ENCODE results near the gene ACTN1.

ACTN1 gene

GRCh38 chr14:68986225-68986624, 7.1 kb upstream of the ACTN1 start:
- H3K27ac ChIP-seq = no peak overlapping the region
- no peak for TF ChIP-seq CTCF (conservative IDR thresholded peaks at IDR 0.05)

GRCh38 chr14:68984686-68985085, 5.6 kb upstream of the ACTN1 start:
- no peak overlapping the region for H3K27ac ChIP-seq
- TF ChIP-seq CTCF (conservative IDR thresholded peaks at IDR 0.05) = no peak

GRCh38 chr14:68983191-68983590, 4.1 kb upstream of the ACTN1 start:
- no peak for TF ChIP-seq CTCF (conservative IDR thresholded peaks at IDR 0.05)
- H3K27ac ChIP-seq = no peak overlapping the region

- no peak overlapping the region for H3K27ac ChIP-seq
- TF ChIP-seq CTCF (conservative IDR thresholded peaks at IDR 0.05) = no peak
These were observed 3.5 kb upstream of the ACTN1 start for GRCh38 chr14:68982581-68982980.

GRCh38 chr14:68981539-68981976, 2.5 kb upstream of the ACTN1 start:
- H3K27ac ChIP-seq = no peak overlapping the region
- TF ChIP-seq CTCF (conservative IDR thresholded peaks at IDR 0.05) = no peak

GRCh38 chr14:68981139-68981538, 2.0 kb upstream of the ACTN1 start:
- no peak for TF ChIP-seq CTCF (conservative IDR thresholded peaks at IDR 0.05)
- no peak overlapping the region for H3K27ac ChIP-seq

- TF ChIP-seq CTCF (conservative IDR thresholded peaks at IDR 0.05) = no peak
- peak overlapping the region; percentile 94 for H3K27ac ChIP-seq
These were observed 785 bp upstream of the ACTN1 start for GRCh38 chr14:68979722-68980451.

Measured in VCaP (cell line).